ENCODE results near the gene IFT27. TPM values are rescaled to one million over a fixed set of nuclear protein-coding genes. Genes with fewer than 3 reads are reported as not detected.

Gene IFT27
- total RNA-seq, 4 donors from 2014 or later = 16.3 to 27.6 (median 18.4) TPM

GRCh38 chr22:36744413-36744765 lies 31.5 kb downstream of the IFT27 start:
- no peak overlapping the region for H3K4me3 ChIP-seq
- 50% methylated on average over 2 of the region's 4 CpGs; no CpG with 5 or more reads in 1 of the 2 donors for WGBS, 2 donors (ENCODE audit: low coverage in 1 of 2)
- no peaks in the 10 kb centered on the region for H3K4me1 ChIP-seq
- H3K9me3 ChIP-seq = peaks cover 0 to 7% (median 0%) of the 10 kb centered on the region in 3 donors
- peaks cover 42% of the 10 kb centered on the region for H3K27me3 ChIP-seq
- no peak overlapping the region for H3K27ac ChIP-seq
- no peaks in the 10 kb centered on the region for H3K36me3 ChIP-seq
- no peak for ATAC-seq
- TF ChIP-seq, protein P1, sequence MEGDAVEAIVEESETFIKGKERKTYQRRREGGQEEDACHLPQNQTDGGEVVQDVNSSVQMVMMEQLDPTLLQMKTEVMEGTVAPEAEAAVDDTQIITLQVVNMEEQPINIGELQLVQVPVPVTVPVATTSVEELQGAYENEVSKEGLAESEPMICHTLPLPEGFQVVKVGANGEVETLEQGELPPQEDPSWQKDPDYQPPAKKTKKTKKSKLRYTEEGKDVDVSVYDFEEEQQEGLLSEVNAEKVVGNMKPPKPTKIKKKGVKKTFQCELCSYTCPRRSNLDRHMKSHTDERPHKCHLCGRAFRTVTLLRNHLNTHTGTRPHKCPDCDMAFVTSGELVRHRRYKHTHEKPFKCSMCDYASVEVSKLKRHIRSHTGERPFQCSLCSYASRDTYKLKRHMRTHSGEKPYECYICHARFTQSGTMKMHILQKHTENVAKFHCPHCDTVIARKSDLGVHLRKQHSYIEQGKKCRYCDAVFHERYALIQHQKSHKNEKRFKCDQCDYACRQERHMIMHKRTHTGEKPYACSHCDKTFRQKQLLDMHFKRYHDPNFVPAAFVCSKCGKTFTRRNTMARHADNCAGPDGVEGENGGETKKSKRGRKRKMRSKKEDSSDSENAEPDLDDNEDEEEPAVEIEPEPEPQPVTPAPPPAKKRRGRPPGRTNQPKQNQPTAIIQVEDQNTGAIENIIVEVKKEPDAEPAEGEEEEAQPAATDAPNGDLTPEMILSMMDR (IDR thresholded peaks at IDR 0.05) = no peak
- TF ChIP-seq POLR2A (IDR thresholded peaks at IDR 0.05) (no peak), POLR2AphosphoS5 (IDR thresholded peaks at IDR 0.05) (no peak), EP300 (IDR thresholded peaks at IDR 0.05) (no peak)

GRCh38 chr22:36743591-36744412 lies 32.1 kb downstream of the IFT27 start:
- Histone ChIP-seq H3K27ac (no peak overlapping the region), H3K27me3 (peaks cover 45% of the 10 kb centered on the region), H3K4me1 (no peaks in the 10 kb centered on the region), H3K9me3 (peaks cover 0 to 13% (median 0%) of the 10 kb centered on the region in 3 donors), H3K36me3 (no peaks in the 10 kb centered on the region), H3K4me3 (no peak overlapping the region)
- TF ChIP-seq EP300 (IDR thresholded peaks at IDR 0.05) (no peak), POLR2A (IDR thresholded peaks at IDR 0.05) (no peak), POLR2AphosphoS5 (IDR thresholded peaks at IDR 0.05) (no peak)
- TF ChIP-seq, protein P1 (IDR thresholded peaks at IDR 0.05) = no peak
- ATAC-seq = no peak
- WGBS, 2 donors (ENCODE audit: low coverage in 1 of 2) = 65 to 83% methylated on average over 6 to 8 of the region's 21 CpGs

DNA sequence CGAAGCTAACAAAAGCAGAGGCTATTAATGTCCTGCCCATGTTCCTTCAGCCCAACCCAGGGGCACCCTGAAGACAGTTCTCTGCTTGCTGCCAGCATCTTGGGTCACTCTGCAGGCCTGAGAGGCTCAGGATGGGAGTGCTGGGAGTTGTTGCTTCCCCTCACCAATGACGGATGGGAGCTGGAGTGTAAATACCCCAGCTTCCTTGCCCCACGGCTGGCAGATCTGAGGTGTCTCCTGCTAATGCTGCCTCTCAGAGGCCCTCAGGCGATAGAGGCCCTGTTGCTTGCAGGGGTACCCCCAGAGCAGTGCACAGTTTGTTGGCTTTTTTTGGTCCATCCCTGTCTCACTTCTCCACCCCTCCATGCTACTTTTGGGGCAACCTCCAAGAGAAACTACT lies 32.9 kb downstream of the IFT27 start:
- H3K27me3 ChIP-seq = peaks cover 53% of the 10 kb centered on the region
- TF ChIP-seq, protein P1 (IDR thresholded peaks at IDR 0.05) = no peak
- no peak for TF ChIP-seq EP300 (IDR thresholded peaks at IDR 0.05)
- no peak for TF ChIP-seq POLR2AphosphoS5 (IDR thresholded peaks at IDR 0.05)
- TF ChIP-seq POLR2A (IDR thresholded peaks at IDR 0.05) = no peak
- no peak overlapping the region for H3K4me3 ChIP-seq
- no peak for ATAC-seq
- H3K27ac ChIP-seq = no peak overlapping the region
- no peaks in the 10 kb centered on the region for H3K4me1 ChIP-seq
- peaks cover 0 to 16% (median 0%) of the 10 kb centered on the region in 3 donors for H3K9me3 ChIP-seq
- no peaks in the 10 kb centered on the region for H3K36me3 ChIP-seq
- 50% methylated on average over 3 of the region's 4 CpGs; no CpG with 5 or more reads in 1 of the 2 donors for WGBS, 2 donors (ENCODE audit: low coverage in 1 of 2)

GRCh38 chr22:36741968-36742367 lies 34.0 kb downstream of the IFT27 start:
- no peak overlapping the region for H3K4me3 ChIP-seq
- no peaks in the 10 kb centered on the region for H3K4me1 ChIP-seq
- H3K36me3 ChIP-seq = no peaks in the 10 kb centered on the region
- H3K27me3 ChIP-seq = peaks cover 63% of the 10 kb centered on the region
- no peak overlapping the region for H3K27ac ChIP-seq
- WGBS, 2 donors (ENCODE audit: low coverage in 1 of 2) = 0 to 58% methylated on average over 1 to 4 of the region's 6 CpGs
- no peak for ATAC-seq
- TF ChIP-seq POLR2AphosphoS5 (IDR thresholded peaks at IDR 0.05) (no peak), EP300 (IDR thresholded peaks at IDR 0.05) (no peak), POLR2A (IDR thresholded peaks at IDR 0.05) (no peak)
- TF ChIP-seq, protein P1 (IDR thresholded peaks at IDR 0.05) = no peak
- H3K9me3 ChIP-seq = peaks cover 0 to 16% (median 0%) of the 10 kb centered on the region in 3 donors

Data from gastroesophageal sphincter (tissue), 4 donors.